ENCODE measurements around the gene LINGO1. TPM values are rescaled to one million over a fixed set of nuclear protein-coding genes. Genes with fewer than 3 reads are reported as not detected.
A peak's percentile ranks its signal among the peaks of the same experiment; 100 is the strongest.

The LINGO1 gene
- total and polyA plus RNA-seq, 2 of the 8 experiments (the other 6 are each of a cell fraction or from before 2014, with no cell fraction given) = 57.1 to 114 TPM

DNA sequence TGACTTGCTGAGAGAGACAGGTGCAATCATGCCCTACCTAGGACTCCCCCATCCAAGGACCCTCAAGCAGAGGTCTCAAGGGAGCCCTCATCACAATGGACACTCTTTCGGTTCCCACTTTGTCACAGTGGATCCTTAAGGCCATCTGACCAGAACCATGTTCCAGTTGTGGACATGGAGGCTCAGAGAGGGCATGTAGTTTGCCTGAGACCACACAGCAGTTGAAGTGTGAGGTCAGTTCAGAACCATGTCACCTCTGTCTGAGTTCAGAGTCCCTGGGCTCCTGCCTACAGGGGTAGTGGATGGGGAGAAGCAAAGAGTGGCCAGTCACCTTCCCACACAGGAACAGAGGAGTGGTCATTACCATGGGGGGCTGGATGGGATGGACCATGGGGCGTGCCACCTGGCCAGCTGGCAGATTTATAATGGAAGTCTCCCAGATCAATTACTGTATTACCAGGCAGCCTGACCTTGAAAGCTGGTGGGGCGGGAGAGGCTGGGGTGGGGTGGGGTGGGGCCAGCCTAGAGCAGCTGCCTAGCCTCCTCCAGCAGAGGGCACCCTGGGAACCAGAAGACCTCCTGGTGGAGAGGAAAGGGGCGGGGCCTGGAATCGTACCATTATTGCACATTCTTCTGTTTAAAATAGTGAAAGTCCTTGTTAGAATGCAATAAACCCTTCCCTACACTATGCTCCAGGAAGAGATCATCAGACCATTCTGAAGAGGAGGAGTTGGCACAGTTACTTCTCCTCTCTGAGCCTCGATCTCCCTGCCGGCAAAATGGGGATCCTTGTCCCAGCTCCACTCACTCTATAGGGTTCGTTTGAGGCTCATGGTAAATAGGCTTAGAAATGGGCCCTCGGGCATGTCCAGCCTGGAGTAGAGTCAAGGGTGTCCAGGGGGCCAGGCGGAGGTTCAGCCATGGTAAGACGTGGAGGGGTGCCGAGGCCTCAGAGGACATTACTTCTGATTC is 26.9 kb upstream of the LINGO1 start:
- H3K14ac ChIP-seq (ENCODE audit: insufficient read length) = no peak overlapping the region
- WGBS, 2 experiments (ENCODE audit: extremely low coverage in 1 of 2, insufficient coverage in 1 of 2, insufficient read length in 1 of 2, insufficient replicate concordance in 2 of 2, low coverage in 1 of 2, low lambda C conversion rate in 2 of 2, missing lambda C conversion rate in 1 of 2) = 81% methylated on average over 10 of the region's 12 CpGs; no CpG with 5 or more reads in 1 of the 2 experiments
- H3K27me3 ChIP-seq (replicated peaks in 1 of 4; ENCODE audit: control insufficient read depth in 3 of 4, extremely low read depth in 1 of 4, insufficient read depth in 3 of 4, low read length in 3 of 4) = no peaks in the 10 kb centered on the region
- H3K18ac ChIP-seq (ENCODE audit: extremely low read depth, low read length) = peak overlapping the region; percentile 48; the same call in 1 of the 2 replicates
- H2BK20ac ChIP-seq (ENCODE audit: low read length) = peak overlapping the region; percentile 63; the same call in 1 of the 2 replicates
- H2AFZ ChIP-seq (ENCODE audit: low read length) = no peak overlapping the region
- ChIA-PET POLR2A (ENCODE audit: partially characterized antibody) (interaction anchor here (0.8 kb wide), 1 partner anchor 27 kb away, joined by 3 read pairs; no protein-coding TSS in a partner anchor), CTCF (ENCODE audit: partially characterized antibody) (interaction anchor here (0.6 to 19.2 kb wide), 24 partner anchors 8 to 523 kb away, joined by 3 to 361 read pairs (median 4); partner anchors contain the start of gene LINGO1)
- no peaks in the 10 kb centered on the region for H4K20me1 ChIP-seq (replicated peaks in 1 of 2; ENCODE audit: control insufficient read depth in 1 of 2, insufficient read depth in 2 of 2, low read length in 2 of 2)
- no peak overlapping the region for H2AK5ac ChIP-seq (ENCODE audit: low read depth, low read length)
- H2BK120ac ChIP-seq (replicated peaks; ENCODE audit: low read depth, low read length) = no peak overlapping the region
- no peak for FAIRE-seq
- no peak overlapping the region for H3K4me2 ChIP-seq (ENCODE audit: insufficient read depth in 1 of 2, low read depth in 2 of 2, low read length in 2 of 2)
- no peak overlapping the region for H4K5ac ChIP-seq (ENCODE audit: insufficient read length, low read depth, low read length)
- H3K9me3 ChIP-seq (ENCODE audit: insufficient read depth in 2 of 2, low read depth in 1 of 2, low read length in 1 of 2) = no peaks in the 10 kb centered on the region
- H3K4ac ChIP-seq (replicated peaks; ENCODE audit: insufficient read length, low read depth, low read length) = no peak overlapping the region
- H3K56ac ChIP-seq (replicated peaks; ENCODE audit: insufficient read length, low read depth, low read length) = no peak overlapping the region
- no peak overlapping the region for H3K27ac ChIP-seq (ENCODE audit: low read depth, low read length)
- peaks cover 0 to 16% (median 10%) of the 10 kb centered on the region in 4 experiments; a peak in 5 of 7 replicates for H3K4me1 ChIP-seq (replicated peaks in 1 of 4; ENCODE audit: control insufficient read depth in 3 of 4, insufficient read depth in 4 of 4, low read length in 3 of 4)
- no peaks in the 10 kb centered on the region for H3K79me2 ChIP-seq (ENCODE audit: control insufficient read depth in 1 of 2, insufficient read depth in 2 of 2, low read length in 2 of 2)
- H4K8ac ChIP-seq (ENCODE audit: extremely low read depth, insufficient read depth, low read length) = no peak overlapping the region
- H4K91ac ChIP-seq (replicated peaks; ENCODE audit: insufficient read length, low read length) = peak overlapping the region; percentile 45
- H2BK12ac ChIP-seq (ENCODE audit: low read depth, low read length) = peak overlapping the region; percentile 89; the same call in 1 of the 2 replicates
- H3K23me2 ChIP-seq (ENCODE audit: low read depth, low read length) = no peaks in the 10 kb centered on the region
- H3K36me3 ChIP-seq (ENCODE audit: control insufficient read depth in 2 of 4, insufficient read depth in 4 of 4, low read length in 3 of 4) = no peaks in the 10 kb centered on the region
- H3K4me3 ChIP-seq (ENCODE audit: extremely low read depth in 1 of 4, insufficient read depth in 2 of 4, low read depth in 3 of 4, low read length in 4 of 4) = no peak overlapping the region
- H2BK15ac ChIP-seq (ENCODE audit: low read length) = peak overlapping the region; percentile 94
- no peak overlapping the region for H3K23ac ChIP-seq (ENCODE audit: insufficient read length)
- peak in 1 of 2 experiments; percentile 76 for DNase-seq (ENCODE audit: low read depth in 1 of 2, low spot score in 2 of 2)
- H2BK5ac ChIP-seq (ENCODE audit: low read depth, low read length) = no peak overlapping the region
- no peak overlapping the region for H3K9ac ChIP-seq (replicated peaks in 1 of 4; ENCODE audit: extremely low read depth in 1 of 4, low read depth in 3 of 4, low read length in 3 of 4)
- H3K79me1 ChIP-seq (ENCODE audit: low read depth, low read length) = no peaks in the 10 kb centered on the region
- TF ChIP-seq SRF (IDR thresholded peaks at IDR 0.05; ENCODE audit: low read depth, low read length) = no peak

All from H1 (cell line).